ENCODE measurements around the gene SPRED2. TPM values are rescaled to one million over a fixed set of nuclear protein-coding genes. Genes with fewer than 3 reads are reported as not detected.

SPRED2 gene
- polyA plus RNA-seq, 1 donor = 28.3 TPM

DNA sequence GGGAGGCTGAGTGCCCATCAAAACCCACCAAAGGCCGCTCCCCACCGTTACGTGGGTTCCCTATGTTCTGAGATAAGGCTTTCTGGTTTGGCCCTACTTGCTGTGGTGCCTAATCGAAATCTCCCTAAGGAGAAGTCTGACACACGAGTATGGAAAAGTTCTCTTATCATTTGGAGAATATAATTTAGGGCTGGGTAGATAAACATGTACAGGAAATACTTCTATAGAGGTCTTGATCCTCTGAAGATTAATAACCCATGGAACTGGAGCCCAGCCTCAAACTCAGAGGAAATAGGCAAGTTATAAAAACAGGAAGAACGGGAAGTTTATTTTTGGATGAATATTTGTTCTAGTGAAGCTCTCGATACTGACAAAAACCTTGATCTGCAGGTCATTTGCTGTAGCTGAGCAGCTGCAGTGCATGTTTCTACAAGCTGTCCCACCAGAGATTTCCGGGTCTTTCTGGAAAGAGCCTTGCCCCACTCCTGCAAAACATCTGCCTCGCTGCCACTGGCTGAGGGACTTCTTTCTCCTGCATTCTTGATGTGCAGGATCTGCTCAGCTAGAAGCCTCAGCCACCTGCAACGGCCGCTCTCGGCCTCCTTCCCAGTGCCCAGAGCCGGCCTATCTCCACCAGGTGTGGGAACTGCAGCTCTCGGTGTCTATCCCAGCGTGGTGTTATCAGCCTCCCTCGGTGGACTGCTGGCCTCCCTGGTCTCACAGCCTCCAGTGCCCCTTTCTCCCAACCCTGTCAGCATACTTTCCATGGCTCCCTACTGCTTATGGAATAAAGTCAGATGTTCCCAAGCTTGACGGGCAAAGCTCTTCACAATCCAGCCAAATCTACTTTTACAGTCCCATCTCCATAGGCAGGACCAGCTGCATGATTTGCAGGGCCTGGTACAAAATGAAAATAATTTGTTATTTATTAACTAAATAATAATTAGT, 48.6 kb downstream of the SPRED2 start:
- no peak for DNase-seq

DNA sequence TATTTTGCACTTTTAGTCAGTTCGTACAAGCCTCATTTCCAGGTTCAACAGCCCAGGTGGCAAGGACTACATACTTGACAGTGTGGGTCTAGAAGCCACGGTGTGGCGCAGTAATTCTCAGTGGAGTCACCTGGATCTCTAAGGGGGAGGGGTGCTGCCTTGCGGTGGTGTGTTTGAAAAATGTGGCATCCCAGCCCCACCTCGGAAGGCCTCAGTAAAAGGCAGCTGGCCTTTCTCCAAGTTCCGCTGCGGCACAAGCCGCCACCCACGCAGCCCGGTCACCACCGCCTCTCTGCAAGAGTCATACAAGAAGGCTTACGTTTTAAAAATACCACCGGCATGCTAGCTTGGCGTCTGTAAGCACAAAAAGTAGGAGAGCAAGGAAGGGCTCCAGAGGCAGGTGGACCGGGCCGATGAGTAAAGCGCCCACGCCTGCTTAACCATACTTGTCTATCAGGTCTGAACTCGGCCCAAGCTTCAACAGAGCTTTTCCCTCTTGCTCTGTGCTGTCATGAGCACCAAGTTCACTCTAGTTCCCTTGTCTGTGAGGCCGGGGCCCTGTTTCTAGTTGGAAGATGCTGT, 49.5 kb downstream of the SPRED2 start:
- no peak for DNase-seq

DNA sequence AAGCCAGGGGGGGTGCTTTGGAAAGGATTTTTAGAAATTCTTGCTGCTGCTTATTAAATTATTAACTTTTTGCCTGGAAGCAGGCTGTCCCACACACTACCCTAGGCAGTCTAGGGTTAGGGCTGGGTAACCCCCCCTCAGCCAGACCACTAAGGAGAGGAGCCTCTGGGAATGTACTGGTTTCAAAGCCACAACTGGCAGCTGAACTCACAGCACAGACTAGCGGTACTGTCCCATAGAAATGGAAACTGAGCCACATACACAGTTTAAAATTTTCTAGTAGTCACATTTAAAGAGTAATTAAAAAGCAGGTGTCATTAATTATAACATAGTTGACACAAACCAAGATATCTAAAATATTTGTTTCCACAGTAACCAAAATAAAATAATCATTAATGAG, 50.1 kb downstream of the SPRED2 start:
- no peak for DNase-seq

DNA sequence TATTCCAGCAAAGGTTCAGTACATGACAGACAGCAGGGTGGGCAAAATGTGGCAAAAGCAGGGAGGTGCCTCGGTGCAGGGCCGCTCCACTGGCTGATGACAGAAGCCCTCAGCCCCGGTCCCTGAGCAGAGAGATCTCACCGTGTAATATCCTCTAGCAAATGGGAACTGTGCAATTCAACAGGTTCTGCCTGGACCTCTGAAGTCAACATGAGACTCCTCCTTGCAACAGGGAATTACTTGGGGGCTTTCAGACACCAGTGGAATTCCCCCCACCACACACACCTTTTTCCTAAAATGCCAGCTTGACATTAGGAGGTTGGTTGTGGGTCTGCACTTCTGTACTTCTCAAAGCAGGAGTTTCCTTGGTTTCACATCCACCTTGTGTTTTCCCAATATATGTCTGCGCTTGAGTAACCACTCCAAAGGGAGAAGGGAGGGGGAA, 50.8 kb downstream of the SPRED2 start:
- DNase-seq = no peak

DNA sequence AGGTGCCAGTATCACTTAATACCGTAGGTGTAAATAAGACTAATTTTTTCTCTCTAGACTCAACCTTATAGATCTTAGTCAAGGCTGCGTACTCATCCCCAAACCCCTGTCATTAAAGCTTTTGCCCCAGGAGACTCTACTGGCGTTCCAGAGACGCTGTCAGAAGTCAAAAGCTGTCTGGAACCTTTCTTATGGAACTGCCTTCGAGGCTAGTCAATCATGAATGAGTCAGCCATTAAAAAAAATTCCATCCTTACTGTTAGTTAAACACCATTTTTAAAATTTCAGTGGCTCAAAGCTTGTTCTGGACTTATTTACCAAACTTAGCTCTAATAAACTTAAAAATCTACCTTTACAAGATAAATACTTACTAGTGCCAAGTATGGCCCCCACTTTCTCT, 52.1 kb downstream of the SPRED2 start:
- no peak for DNase-seq

DNA sequence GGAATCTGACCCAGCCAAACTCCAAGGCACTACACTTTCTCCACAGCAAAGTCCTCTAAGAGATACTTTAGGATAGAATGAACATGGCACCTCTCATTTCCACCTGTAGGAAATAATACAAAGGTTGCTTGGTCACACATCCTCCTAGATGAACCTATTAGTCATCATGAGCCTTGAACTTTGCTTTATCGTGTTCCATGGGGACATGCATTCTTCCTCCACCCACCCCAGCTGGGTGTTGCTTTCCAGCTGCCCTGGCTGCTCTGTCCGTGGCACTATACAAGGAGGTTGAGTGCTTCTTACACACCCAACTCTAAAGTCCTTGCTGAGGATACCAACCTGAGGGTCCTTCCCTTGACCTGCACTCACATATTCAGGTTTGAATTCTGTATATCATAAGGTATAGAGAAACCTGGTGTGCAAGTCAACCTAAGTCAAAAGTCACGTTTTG, 52.7 kb downstream of the SPRED2 start:
- no peak for DNase-seq

DNA sequence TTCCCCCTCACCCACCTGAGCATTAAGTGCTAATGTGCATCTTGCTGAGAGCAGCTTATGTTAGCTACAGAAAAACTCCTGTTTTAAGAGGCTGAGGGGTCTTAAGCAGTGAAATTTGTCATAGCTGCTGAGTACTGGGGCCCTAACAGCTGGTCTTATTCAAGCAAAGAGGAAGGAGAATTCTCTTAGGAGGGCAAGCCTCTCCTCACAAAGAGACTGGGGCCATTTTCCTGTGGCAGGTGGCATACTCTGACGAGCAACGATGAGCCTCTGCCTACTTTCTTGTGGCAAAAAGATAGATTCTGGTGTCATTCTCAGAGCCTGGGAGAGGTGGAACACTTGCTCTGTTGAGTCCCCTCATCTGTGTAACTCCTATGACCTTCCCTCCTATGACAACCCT, 53.2 kb downstream of the SPRED2 start:
- no peak for DNase-seq

DNA sequence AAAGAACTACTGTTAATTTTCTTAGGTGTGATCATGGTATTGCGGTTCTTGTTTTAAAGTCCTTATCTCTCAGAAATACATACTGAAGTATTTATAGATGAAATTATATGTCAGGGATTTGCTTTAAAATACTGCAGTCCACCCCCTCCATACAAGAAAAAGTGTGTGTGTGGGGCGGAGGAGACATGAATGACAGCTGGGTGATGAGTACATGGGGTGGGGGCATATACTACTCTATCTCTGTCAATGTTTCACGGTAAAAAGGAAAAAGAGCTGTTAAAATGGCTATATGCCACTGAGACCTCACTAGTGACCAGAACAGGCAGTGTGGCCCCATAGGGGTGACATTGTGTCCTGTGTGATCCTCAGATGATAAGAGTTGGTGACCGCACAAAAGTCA, 54.1 kb downstream of the SPRED2 start:
- no peak for DNase-seq

DNA sequence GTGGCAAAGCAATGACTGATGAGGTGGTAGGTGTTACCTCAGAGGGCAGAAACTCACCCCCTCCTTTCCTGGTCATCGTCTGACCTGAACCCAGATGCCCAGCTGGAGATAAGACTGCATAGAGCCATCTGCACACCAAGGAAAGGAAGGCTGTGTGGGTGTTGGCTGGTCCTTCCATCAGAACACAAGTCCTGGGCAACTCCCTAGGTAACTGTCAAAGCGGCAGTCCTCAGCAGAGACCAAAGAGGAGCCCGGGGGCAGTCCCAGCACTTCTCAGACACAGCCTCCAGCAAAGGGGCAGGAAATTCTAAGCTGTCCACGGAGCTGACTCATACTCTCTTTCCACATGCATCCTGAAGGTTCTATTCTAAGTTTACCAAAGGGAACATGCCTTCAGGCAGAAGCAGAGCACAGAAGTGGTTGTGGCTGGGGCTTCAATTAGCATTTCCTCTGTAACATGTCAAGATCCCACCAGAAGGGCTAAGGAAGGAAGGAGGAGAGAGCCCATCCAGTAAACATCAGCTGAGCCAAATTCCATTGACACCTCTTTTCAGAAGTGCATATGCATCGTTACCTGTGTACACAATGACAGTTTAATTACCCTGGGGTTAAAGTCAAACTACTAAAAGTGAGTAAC, 54.7 kb downstream of the SPRED2 start:
- DNase-seq = no peak

DNA sequence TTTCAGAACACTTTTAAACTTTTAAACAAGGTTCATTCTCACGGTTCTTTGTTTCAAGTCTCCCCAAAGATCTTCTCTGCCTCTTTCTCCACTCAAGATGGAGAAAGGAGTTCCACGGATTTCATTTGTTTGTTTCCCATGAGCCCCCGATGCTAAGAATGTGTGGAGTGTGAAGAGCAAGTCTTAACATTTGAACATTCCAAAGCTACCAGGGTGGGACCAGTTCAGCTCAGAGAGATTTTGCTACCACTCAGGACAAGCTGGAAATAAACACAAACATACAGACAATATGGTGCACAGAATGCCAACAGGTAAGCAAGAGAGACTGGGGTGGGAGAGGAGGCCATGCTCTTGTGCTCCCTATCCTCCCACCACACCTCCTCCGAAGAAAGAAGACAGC, 56.7 kb downstream of the SPRED2 start:
- DNase-seq = no peak

DNA sequence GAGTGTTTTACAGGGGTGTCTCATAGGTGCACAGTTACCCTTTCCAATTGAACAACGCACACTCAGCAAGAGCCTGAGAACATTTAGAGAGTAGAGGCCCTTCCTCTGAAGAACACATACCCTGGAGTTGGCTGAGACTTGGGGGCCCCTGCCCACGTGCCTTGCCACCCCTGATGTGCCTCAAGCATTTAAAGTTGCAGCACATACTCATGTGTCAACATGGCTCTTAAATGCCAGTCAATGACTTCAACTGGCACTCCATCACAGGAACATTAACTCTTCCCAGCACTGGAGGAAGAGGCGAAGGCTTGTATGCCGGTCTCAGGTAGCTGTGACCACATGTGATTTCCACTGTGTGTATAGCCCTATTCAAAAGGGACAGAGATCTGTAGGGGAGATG, 57.4 kb downstream of the SPRED2 start:
- no peak for DNase-seq

DNA sequence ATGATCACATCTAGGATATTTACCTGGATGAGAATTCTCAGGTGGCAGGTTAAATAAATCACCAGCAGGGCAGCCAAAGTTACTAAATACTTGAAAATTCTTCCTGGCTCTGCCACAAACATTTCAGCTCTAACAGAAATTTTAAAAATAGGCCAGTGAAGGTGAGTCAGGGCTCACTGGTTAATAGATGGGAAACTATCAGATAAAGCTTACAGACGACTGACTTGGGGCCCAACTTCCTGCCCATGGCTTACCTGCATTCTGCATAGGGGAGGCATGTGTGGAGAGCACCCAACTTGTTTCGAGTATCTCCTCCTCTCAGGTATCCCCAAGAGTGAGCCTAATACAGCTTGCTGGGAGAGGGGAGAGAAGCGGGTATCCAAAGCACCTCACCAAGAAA, 57.8 kb downstream of the SPRED2 start:
- DNase-seq = no peak

DNA sequence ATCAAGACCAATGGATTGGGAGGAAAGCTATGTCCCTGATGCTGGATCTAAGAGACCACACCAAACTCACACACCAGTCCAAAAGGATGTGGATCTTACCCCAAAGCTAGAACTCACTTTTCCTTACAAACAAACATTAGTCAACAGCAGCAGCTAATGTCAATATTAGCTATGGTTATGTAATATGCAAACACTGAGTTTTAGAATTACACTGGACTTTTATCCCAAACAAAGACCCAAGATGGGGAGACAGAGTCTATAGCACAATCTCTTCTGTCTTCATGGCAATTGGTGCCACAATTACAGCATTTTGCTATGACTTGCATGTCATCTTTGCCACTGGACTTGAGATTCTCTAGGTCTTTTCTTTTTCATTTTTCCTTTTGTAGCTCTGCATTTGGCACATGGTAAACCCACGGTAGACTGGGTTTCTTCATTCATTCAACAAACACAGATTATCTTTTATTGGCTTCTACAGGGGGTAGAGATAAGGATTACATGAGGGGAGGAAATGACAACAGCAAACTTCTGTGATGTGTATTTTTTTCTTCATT, 59.0 kb downstream of the SPRED2 start:
- no peak for DNase-seq

DNA sequence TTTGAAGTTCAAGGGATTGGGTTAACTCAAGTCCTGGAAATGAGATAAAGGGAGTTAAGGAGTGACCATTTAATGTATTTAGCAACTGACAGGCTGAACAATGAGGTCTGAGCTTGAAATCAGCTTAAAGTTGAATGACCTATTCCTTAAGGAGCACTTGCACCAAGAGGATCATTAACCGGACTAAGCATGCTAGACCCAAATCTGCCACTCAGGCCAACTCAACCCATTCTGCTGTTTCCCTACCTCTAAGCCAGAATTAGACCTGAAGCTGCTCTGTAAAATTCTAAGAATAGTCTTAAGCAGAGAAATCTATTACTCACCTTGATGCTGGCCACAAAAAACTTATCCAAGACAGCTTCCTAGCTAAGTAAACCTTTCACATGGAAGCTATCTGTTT, 59.8 kb downstream of the SPRED2 start:
- DNase-seq = no peak

DNA sequence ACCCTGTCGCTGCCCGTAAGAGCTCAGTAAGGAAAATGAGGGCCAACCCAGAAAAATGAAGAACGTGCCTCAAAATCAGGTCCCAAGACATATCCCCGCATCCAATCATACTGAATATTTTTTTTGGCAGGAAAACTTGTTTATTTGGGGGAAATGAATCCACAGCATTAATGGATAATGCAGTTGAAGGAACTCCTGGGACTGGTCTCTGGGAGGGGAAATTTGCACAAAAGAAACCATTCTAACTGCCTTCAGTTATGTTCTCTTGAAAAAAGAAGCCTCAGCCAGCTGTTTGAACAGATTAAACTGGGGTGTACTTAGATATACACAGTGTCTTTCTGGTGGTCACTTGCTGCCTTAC, 61.3 kb downstream of the SPRED2 start:
- DNase-seq = peak; percentile 26

DNA sequence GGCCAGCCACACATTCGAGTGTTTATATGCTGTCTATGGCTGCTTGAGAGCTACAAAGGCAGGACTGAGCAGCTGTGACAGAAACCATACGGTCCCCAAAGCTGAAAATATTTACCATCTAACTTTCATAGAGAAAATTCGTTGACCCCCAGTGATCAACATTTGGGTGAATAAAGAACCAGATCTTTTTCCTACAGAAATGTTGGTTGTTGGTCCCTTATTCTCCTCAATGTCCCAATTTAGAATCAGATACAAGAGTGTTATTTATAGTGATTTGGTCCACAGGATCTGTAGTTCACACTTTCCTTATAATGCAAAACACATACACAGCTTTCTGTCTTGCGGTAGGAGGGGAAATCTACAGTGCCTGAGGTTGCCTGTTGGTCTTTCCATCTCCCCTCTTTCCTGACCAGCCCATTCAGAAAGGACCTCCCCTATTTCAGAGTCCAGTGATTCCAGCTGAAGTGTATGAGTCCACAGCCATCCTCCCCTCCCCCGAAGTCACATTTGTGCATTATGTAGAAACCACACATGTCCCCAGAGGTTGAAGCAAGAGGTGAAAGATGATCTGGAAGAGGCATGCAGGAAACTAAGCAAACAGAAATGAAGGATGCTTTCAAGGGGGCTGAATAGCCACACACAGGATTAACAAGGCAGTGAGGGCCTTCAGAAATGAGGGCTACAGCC, 61.9 kb downstream of the SPRED2 start:
- peak; percentile 73 for DNase-seq

DNA sequence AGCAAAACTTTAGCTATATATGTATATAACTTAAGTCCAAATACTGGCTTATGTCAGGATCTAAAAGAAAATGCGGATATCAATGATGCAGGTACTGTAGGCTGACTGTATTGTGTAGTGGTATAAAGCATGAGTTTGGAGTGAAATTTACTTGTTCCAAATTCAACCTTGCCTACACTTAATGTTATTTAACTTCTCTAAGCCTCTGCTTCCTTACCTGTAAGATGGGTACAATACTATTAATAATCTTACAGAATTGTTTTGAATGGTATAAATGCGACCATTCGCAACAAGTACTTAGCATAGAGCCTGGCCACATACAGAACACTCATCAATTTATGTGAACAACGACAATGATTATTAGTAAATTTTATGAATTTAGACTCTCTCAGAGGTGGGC, 62.4 kb downstream of the SPRED2 start:
- DNase-seq = no peak

DNA sequence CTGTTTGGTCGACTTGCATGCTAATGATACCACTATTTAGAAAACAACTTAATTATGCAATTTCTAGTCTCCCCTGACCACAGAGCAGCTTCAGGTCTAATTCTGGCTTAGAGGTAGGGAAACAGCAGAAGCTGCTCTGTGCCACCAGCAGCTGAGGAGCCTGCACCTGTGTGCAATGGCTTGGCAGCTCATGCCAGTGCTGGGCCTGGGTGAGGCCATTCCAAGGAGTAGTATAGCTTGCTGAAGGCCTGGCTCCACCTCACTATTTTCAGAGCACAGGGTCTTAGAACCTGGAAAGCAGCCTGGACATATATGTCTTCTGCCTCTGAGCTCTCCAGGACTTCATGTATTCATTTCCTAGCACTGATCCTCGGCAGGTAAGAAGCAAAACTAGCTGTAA, 62.8 kb downstream of the SPRED2 start:
- no peak for DNase-seq

DNA sequence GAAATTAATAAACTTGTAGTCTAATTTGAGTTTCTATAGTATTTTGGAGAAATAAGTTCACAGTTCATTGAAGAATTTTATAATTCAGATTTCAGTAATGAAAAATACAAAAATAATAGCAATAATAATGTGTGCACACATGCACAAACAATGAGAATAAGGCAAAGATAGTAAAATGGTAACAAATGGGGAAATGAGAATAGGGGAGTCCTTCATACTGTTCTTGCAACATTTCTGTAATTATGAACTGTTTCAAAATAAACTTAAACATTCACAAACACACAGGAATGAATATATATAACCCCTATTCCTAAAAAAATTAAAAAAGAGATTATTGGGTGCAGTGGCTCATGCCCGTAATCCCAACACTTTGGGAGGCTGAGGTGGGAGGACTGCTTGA, 63.9 kb downstream of the SPRED2 start:
- DNase-seq = no peak

DNA sequence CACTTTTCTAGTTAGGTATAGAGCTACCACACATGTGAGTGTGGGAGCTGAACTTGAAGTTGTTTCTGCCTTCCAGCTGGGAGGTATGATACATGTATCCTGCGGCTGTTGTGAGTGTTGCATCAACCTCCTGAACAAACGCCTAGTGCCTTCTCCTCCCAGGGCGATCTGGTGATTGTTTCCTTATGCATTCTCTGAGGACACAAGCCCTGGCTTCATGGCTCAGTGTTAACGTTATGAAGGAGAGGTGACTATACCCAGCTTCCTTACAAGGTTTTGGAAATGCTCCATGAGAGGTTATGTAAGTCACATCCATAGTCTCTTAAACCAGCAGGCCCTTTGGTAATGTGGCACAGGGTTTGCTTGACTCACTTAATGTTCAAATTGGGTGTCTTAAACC, 64.9 kb downstream of the SPRED2 start:
- no peak for DNase-seq

DNA sequence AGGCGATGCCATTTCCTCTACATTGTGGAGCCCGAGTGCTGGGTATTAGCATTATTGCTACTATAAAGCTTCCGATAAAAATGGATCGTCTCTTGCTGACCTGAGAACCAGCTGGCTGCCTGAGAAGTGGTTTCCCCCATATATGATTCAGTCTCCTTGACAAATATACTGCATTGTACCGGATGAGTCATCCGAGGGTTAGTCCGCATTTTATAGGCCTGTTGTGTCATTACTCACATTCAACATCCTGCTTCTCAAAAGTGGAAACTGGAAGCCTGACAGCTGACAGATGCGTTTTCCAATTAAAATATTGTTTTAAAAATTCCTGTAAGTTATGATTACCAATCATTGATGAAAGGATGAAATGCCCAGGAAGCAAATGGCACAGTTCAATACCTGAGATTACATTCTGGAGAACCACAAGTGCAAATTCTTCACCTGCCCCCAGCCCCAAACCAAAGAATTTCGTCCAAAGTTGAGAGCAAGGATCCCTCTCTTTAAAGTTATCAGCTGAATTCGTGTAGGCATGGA, 65.7 kb downstream of the SPRED2 start:
- DNase-seq = peak; percentile 45

DNA sequence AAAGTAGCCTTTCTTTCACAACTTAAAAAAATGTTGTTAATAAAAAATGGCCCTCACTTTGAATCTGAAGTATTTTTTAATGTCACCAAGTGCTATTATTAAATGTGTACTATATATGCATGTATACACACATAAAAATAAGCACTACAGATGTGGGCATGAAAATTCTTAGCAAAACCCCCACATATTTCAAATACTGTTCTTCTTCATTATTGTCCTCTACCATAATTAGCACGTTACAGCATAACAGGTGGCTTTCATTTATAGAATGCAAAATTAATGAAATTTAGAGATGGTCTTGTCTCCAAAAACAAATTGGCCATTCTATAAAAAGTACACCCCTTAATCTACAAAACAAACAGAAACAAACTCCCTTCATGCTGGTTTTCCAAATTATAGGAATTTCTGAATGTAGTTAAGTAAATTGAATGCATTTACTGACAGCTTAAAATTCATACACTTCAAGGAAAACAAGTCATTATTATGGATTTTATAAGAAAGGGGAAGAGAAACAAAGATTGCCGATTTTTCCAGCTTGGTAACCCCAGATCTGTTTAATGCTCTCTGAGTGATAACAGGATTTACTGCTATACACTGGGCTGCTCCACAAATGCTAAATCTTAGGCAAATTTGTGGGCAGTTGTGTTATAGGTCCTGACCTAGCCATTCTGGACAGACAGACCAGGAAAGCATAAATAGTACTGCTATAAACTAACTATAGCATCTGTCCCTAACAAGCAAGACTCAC, 67.2 kb downstream of the SPRED2 start:
- DNase-seq = no peak

Measured in hindlimb muscle (tissue), 1 donor.